Limb (tissue), 2 donors: ENCODE results near the gene CCM2.
A peak's percentile ranks its signal among the peaks of the same experiment; 100 is the strongest.

ENCODE experiments used
- DNase-seq, 2 donors: peaks; one replicate each; pipeline ENCODE4 v3.0.0-alpha.2; 2016; ENCODE audit errors: extremely low spot score in 2 of 2

Gene CCM2

GRCh38 chr7:45080958-45081669 is 81.1 kb downstream of the CCM2 start:
- no peak for DNase-seq

DNA sequence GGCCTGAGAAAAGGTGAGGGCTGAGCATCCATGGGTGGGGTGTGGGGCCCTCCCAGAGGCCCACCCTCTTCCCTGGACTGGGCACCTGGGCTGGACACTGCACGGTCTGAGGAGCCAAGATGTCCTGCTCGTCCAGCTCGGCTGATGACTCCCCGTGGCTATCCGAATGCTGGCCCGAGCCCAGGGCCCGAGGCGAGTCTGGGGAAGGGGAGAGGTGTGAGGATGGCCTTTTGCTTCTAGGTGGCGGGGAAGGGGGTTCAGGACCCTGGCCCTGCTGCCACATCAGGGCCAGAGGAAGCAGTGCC is 81.6 kb downstream of the CCM2 start:
- DNase-seq: no peak

DNA sequence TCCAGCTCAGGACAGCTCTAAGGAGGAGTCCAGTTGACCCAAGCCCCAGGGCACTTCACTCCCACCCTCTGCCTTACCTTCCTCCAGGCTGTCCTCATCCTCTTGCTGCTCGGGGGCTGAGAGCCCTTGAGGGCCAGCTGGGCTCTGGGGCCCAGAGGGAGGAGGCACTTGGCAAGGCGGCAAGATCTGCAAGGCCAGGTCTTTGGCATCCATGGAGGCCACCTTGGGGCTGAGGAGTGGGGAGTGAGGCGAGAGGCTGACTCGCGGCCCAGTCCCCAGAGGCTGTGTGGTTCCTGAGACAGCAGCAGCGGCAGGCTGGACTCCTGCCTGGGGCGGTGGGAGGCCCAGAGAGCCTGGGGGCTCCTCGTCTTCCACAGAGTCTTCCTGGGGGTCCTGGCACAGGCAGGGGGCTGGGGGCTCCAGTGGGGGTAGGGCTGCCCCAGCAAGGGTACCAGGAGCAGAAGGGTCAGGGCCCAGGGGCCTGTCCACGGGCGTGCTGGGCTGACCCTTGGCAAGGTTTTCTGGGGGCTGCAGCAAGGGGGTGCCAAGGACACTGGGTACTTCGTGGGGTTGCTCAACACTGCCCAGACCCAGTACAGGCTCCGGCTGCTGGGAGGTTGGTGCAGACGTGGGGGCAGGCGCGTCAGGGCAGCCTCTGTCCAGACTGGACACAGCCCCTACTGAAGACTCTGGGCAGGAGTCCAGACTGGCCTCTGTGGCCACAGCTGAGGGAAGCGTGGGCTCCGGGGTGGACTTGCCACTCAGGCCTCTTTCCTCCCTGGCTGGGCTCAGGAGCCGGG is 82.2 kb downstream of the CCM2 start:
- no peak for DNase-seq

DNA sequence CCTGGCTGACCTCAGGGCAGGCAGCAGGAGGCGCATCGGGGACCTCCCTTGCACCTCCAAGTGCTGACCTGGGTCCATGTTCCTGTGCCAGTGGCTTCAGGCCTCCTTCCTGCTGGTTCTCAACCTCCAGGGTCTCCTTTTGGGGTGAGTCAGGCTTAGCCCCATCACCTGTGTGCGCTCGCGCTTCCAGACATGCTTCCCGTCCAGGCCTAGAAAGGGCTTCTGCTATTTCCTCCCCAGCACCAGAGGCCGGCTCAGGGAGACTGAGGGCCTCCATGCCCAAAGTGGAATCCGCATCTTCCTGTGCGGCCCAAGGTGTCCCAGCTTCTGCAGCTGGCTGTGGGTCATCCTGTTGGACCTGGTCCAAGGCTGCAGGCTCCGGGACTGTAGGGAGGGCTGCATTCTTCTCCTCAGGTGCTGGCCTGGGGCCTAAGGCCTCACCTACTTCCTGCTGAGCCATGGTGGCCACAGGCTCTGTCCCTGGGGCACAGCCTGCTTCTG is 82.9 kb downstream of the CCM2 start:
- DNase-seq: no peak

- DNase-seq: no peak
Measured at GRCh38 chr7:45084336-45084735, 84.3 kb downstream of the CCM2 start.

GRCh38 chr7:45084901-45085618 is 85.1 kb downstream of the CCM2 start:
- no peak for DNase-seq

- DNase-seq: no peak
Measured at GRCh38 chr7:45085619-45086200, 85.7 kb downstream of the CCM2 start.

GRCh38 chr7:45086331-45087065 is 86.5 kb downstream of the CCM2 start:
- no peak for DNase-seq

- no peak for DNase-seq
Measured at GRCh38 chr7:45087301-45088145, 87.5 kb downstream of the CCM2 start.

DNA sequence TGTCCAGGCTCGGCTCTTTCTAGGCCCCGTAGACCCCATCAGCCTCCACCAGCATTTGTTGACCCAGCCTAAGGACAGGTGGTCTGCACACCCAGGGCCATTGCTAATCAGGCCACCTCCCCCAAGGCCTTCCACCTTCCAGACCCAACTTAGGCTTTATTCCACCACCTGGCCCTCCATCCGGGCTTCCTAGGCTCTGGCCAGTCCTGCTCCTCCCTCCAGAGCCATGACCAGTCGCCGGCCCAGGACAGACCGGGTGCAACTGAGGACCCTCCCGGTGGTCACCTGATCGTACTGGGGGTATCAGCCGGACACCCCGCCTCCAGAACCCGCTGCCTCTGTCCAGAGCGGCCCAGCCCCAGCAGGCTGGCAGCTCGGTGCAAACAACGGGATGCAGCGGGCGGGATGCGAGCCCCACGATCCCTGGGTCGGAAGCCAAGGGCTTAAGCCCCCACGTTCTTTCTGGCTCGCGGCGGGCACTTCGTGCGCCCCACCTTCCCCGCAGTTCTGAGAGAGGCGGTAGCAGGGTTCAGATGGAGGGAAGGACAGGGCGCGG is 88.2 kb downstream of the CCM2 start:
- DNase-seq: no peak

DNA sequence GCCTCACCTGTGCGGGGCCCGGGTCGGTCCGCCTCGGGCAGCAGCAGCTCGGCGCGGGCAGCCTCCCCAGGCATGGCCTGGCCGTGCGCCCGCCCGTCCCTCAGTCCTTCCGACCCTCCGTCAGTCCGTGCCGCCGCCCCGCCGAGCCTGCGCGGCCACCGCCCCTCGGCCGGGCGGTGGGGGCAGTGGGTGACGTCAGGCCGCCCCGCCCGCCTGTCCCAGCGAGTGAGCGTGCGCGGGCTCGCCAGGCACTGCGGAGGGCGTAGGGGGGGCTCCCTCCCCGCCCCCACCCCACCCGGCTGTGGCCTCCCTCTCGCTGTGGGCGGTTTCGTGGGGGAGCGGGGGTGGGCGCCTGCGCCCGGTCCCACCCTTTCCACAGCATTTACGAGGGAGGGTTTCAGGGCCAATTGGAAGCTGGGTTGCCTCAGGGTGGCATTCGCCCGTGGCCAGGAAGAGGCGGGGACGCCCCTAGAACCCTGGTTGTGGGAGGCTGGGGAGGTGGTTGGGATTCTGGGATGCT is 88.9 kb downstream of the CCM2 start, which contains the start of gene NACAD:
NACAD (minus strand) TSS at position 149 of the 520 bp plus-strand sequence; CDS start at position 74, 75 bp downstream.
- peak; percentile 62 to 87 for DNase-seq

- peak; percentile 21 to 91 for DNase-seq
Measured at GRCh38 chr7:45089341-45089891, 89.4 kb downstream of the CCM2 start.

DNA sequence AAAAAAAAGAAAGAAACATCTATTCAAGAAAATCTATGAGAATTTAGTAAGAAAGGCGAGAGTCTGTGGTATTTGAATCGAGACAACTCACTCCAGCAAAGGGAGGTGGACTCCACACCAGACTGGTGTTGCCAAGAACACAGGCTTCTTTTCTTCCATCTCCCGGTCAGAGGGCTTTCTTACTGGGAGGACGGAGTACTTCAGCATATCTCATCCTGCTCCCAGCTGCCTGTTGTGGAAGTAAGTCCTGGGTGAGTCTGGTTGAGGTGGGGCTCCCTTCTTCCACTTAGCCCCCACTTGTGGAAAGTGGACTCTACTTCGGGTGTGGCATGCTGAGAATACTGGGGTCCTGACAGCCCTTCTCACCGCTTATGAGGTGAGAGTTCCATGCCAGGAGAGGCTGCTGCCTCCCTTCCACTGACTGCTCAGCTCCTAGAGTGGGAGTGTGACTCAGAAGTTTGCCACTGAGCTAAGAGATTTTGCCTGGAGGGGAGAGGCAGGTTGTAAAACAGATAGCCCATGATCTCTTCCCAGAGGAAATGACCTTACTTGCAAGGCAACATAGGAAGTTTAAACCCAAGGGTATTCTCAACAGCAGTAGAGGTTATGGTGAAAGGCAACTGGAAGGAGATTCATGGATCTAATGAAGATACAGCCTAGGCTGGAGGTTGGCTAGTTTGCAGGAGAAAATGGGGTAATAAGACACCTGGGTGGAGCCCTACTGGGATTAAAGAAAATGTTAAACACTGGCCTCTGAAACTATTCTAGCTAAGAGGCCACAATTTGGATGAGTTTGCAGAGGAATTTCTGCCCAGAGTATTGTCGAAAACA is 92.3 kb downstream of the CCM2 start:
- DNase-seq: no peak

- DNase-seq: no peak
Measured at GRCh38 chr7:45092931-45093235, 92.9 kb downstream of the CCM2 start.

- DNase-seq: no peak
Measured at GRCh38 chr7:45098983-45099839, 99.2 kb downstream of the CCM2 start.

GRCh38 chr7:45099891-45100760 is 100.1 kb downstream of the CCM2 start:
- DNase-seq: no peak
